ENCODE measurements around the gene AMPD1. TPM values are rescaled to one million over a fixed set of nuclear protein-coding genes. Genes with fewer than 3 reads are reported as not detected.

The AMPD1 gene
- total RNA-seq, 3 donors from 2014 or later, result 0.44 to 2.0 (median 0.63) TPM

GRCh38 chr1:114666954-114667353 is 28.4 kb downstream of the AMPD1 start:
- ATAC-seq (no peak), DNase-seq (no peak)
- Histone ChIP-seq H3K9me3 (no peaks in the 10 kb centered on the region), H3K4me3 (no peak overlapping the region), H3K36me3 (ENCODE audit: low read depth) (no peaks in the 10 kb centered on the region), H3K4me1 (ENCODE audit: low read depth) (peaks cover 8% of the 10 kb centered on the region)
- TF ChIP-seq CTCF (IDR thresholded peaks at IDR 0.05), result no peak
- intact Hi-C loops (cut with DNase I, micrococcal nuclease), result no loop called here

- ATAC-seq (no peak), DNase-seq (no peak)
- H3K4me3 ChIP-seq, result no peak overlapping the region
- H3K36me3 ChIP-seq (ENCODE audit: low read depth), result no peaks in the 10 kb centered on the region
- H3K9me3 ChIP-seq, result no peaks in the 10 kb centered on the region
- no peaks in the 10 kb centered on the region for H3K4me1 ChIP-seq (ENCODE audit: low read depth)
- intact Hi-C loops (cut with DNase I, micrococcal nuclease), result no loop called here
- TF ChIP-seq CTCF (IDR thresholded peaks at IDR 0.05), result no peak
Observed at GRCh38 chr1:114660238-114660637, 35.1 kb downstream of the AMPD1 start.

- Histone ChIP-seq H3K4me3 (no peak overlapping the region), H3K9me3 (no peaks in the 10 kb centered on the region), H3K4me1 (ENCODE audit: low read depth) (no peaks in the 10 kb centered on the region), H3K36me3 (ENCODE audit: low read depth) (no peaks in the 10 kb centered on the region)
- intact Hi-C loops (cut with DNase I, micrococcal nuclease), result no loop called here
- DNase-seq, result no peak
- no peak for ATAC-seq
- no peak for TF ChIP-seq CTCF (IDR thresholded peaks at IDR 0.05)
Observed at GRCh38 chr1:114651893-114652292, 43.5 kb downstream of the AMPD1 start.

GRCh38 chr1:114648503-114648902 is 46.8 kb downstream of the AMPD1 start:
- no peaks in the 10 kb centered on the region for H3K36me3 ChIP-seq (ENCODE audit: low read depth)
- ATAC-seq, result no peak
- no peak for DNase-seq
- TF ChIP-seq CTCF (IDR thresholded peaks at IDR 0.05), result no peak
- no peaks in the 10 kb centered on the region for H3K4me1 ChIP-seq (ENCODE audit: low read depth)
- no peak overlapping the region for H3K4me3 ChIP-seq
- intact Hi-C loops (cut with DNase I, micrococcal nuclease), result no loop called here
- no peaks in the 10 kb centered on the region for H3K9me3 ChIP-seq

GRCh38 chr1:114641377-114641776 is 54.0 kb downstream of the AMPD1 start:
- no peak for TF ChIP-seq CTCF (IDR thresholded peaks at IDR 0.05)
- intact Hi-C loops (cut with DNase I, micrococcal nuclease), result no loop called here
- ATAC-seq (no peak), DNase-seq (no peak)
- Histone ChIP-seq H3K4me1 (ENCODE audit: low read depth) (no peaks in the 10 kb centered on the region), H3K9me3 (no peaks in the 10 kb centered on the region), H3K36me3 (ENCODE audit: low read depth) (no peaks in the 10 kb centered on the region), H3K4me3 (no peak overlapping the region)

- H3K4me3 ChIP-seq, result no peak overlapping the region
- no peak for TF ChIP-seq CTCF (IDR thresholded peaks at IDR 0.05)
- ATAC-seq (no peak), DNase-seq (no peak)
- no peaks in the 10 kb centered on the region for H3K36me3 ChIP-seq (ENCODE audit: low read depth)
- no peaks in the 10 kb centered on the region for H3K9me3 ChIP-seq
- intact Hi-C loops (cut with DNase I, micrococcal nuclease), result no loop called here
- H3K4me1 ChIP-seq (ENCODE audit: low read depth), result no peaks in the 10 kb centered on the region
Observed at GRCh38 chr1:114638910-114639309, 56.4 kb downstream of the AMPD1 start.
